Transverse colon (tissue), 4 donors: Measurements from ENCODE around the gene ATP2A1.

Source experiments
- CTCF ChIP-seq, 5 experiments: fragments of 200-600 bp in 3 of 5; fragments of 450-650 bp in 2 of 5; sonication (generic) in 3 of 5; IDR thresholded peaks; 1 replicate in 2 of 5; 2 replicates in 3 of 5; pipeline ENCODE4 v1.5.1; 2016 to 2017; ENCODE audit warnings: antibody characterized with exemption in 5 of 5, inconsistent platforms in 3 of 5, mild to moderate bottlenecking in 2 of 5, moderate library complexity in 1 of 5
- EP300 ChIP-seq: sonication (generic); formaldehyde crosslinking; IDR thresholded peaks from one replicate; pipeline ENCODE4 v1.6.1; 2017; ENCODE audit warnings: antibody characterized with exemption, low read depth
- POLR2AphosphoS5 ChIP-seq, 3 donors: sonication (generic); formaldehyde crosslinking; IDR thresholded peaks; one replicate each; pipeline ENCODE4 v1.6.1; 2016; ENCODE audit warnings: antibody characterized with exemption in 3 of 3

GRCh38 chr16:28902909-28903308 lies 24.6 kb downstream of the ATP2A1 start:
- TF ChIP-seq CTCF (IDR thresholded peaks at IDR 0.05) (no peak), EP300 (no peak), POLR2AphosphoS5 (IDR thresholded peaks at IDR 0.05) (no peak)
